GM12878 (cell line): Measurements from ENCODE around the gene PRSS35. TPM values are rescaled to one million over a fixed set of nuclear protein-coding genes. Genes with fewer than 3 reads are reported as not detected.
"Not testable (repeated sequence)": the region's sequence is repeated elsewhere in the genome, so short reads cannot be mapped to it uniquely, and the experiment has no call there.

Experiments
- ATAC-seq: fragments of 200-7000 bp; cut with Tn5 transposase; 3 replicates; pipeline ENCODE4 v1.9.1; 2020; ENCODE audit warnings: mild to moderate bottlenecking, moderate library complexity
- BruUV-seq: library from RNA; stranded (reverse); fragments of 400-500 nt; replicated peaks from 2 replicates; lab custom pipeline; 2021; lab: Mats Ljungman, UMichigan
- CTCF ChIA-PET: fragments of 300-600 bp; sonication (Branson Sonifier 250); formaldehyde crosslinking; extraction: SDS; loops from one replicate; lab custom pipeline; 2021; ENCODE audit warnings: inconsistent platforms; lab: Yijun Ruan, JAX
- POLR2A ChIA-PET: fragments of 350-600 bp; formaldehyde crosslinking; extraction: SDS; loops from one replicate; lab custom pipeline; 2021; ENCODE audit warnings: inconsistent platforms; lab: Charles Lee
- RAD21 ChIA-PET: fragments of 300-600 bp; sonication (Branson Sonifier 250); formaldehyde crosslinking; loops from one replicate; lab custom pipeline; 2023; ENCODE audit warnings: antibody characterized with exemption; ENCODE audit not compliant: unreplicated experiment; lab: Charles Lee
- SMC1A ChIA-PET: fragments of 300-600 bp; sonication (Branson Sonifier 250); formaldehyde crosslinking; loops from one replicate; lab custom pipeline; 2023; ENCODE audit not compliant: unreplicated experiment, uncharacterized antibody; lab: Charles Lee
- DNase-seq: peaks from one replicate; pipeline ENCODE4 v3.0.0-alpha.2; 2011; ENCODE audit warnings: low read depth, low spot score
- FAIRE-seq: peaks from 3 replicates; lab custom pipeline; 2011; peaks lifted over from hg19 to GRCh38; lab: Jason Lieb, UNC
- H2AFZ ChIP-seq: 2 replicates; pipeline ENCODE4 v1.6.0; 2011; ENCODE audit warnings: low read depth, low read length, control low read depth; ENCODE audit not compliant: control insufficient read depth
- H3K27ac ChIP-seq: 2 replicates; pipeline ENCODE4 v1.5.1; 2011; ENCODE audit warnings: control low read depth; ENCODE audit not compliant: control insufficient read depth, insufficient read depth
- H3K27me3 ChIP-seq, 2 experiments: replicated peaks in 1 of 2; 2 replicates each; pipeline versions ENCODE4 v1.6.0 to v1.6.1; 2011; ENCODE audit warnings: low read length in 1 of 2; ENCODE audit not compliant: control insufficient read depth in 2 of 2, insufficient read depth in 2 of 2
- H3K36me3 ChIP-seq, 2 experiments: 2 replicates each; pipeline ENCODE4 v1.5.1; 2011; ENCODE audit warnings: low read length in 1 of 2; ENCODE audit not compliant: control insufficient read depth in 2 of 2, insufficient read depth in 2 of 2
- H3K4me1 ChIP-seq: 2 replicates; pipeline ENCODE4 v1.6.1; 2011; ENCODE audit warnings: mild to moderate bottlenecking, low read length, moderate library complexity, mixed read lengths; ENCODE audit not compliant: control insufficient read depth, insufficient read depth
- H3K4me2 ChIP-seq: 2 replicates; pipeline ENCODE4 v1.6.0; 2011; ENCODE audit warnings: control low read depth; ENCODE audit not compliant: control insufficient read depth, insufficient read depth
- H3K4me3 ChIP-seq: fragments of 200-600 bp; sonication (generic); 2 replicates; pipeline ENCODE4 v1.5.1; 2016
- H3K79me2 ChIP-seq: 2 replicates; pipeline ENCODE4 v1.6.0; 2011; ENCODE audit warnings: low read length; ENCODE audit not compliant: control insufficient read depth, insufficient read depth
- H3K9ac ChIP-seq: 2 replicates; pipeline ENCODE4 v1.8.0; 2011; ENCODE audit warnings: low read length, control low read depth, mixed read lengths; ENCODE audit not compliant: control insufficient read depth, insufficient read depth
- H3K9me3 ChIP-seq: replicated peaks from 3 replicates; pipeline ENCODE4 v1.5.1; 2011; ENCODE audit warnings: mild to moderate bottlenecking, low read length; ENCODE audit not compliant: control insufficient read depth, insufficient read depth
- H4K20me1 ChIP-seq: 2 replicates; pipeline ENCODE4 v1.6.0; 2011; ENCODE audit not compliant: control insufficient read depth, insufficient read depth
- ATF7 ChIP-seq: fragments of 450-650 bp; IDR thresholded peaks from 2 replicates; pipeline ENCODE4 v1.6.1; 2016; ENCODE audit warnings: low read depth, mild to moderate bottlenecking
- CBX3 ChIP-seq: fragments of 200-600 bp; sonication (generic); IDR thresholded peaks from 2 replicates; pipeline ENCODE4 v1.6.1; 2016; ENCODE audit warnings: low read depth, borderline replicate concordance
- CBX5 ChIP-seq: sonication (generic); IDR thresholded peaks from 2 replicates; pipeline ENCODE4 v1.6.1; 2016; ENCODE audit warnings: low read depth, moderate library complexity, mild to moderate bottlenecking, inconsistent platforms
- FOS ChIP-seq: IDR thresholded peaks from 3 replicates; pipeline ENCODE4 v1.6.1; 2011; ENCODE audit warnings: borderline replicate concordance; ENCODE audit not compliant: insufficient read length; ENCODE audit errors: extremely low read depth
- SIN3A ChIP-seq: IDR thresholded peaks from 2 replicates; pipeline ENCODE4 v1.6.1; 2012; ENCODE audit warnings: low read depth, low read length, improper control_type of control experiment
- ZBTB33 ChIP-seq: fragments of 450-650 bp; IDR thresholded peaks from 2 replicates; pipeline ENCODE4 v1.6.1; 2017; ENCODE audit warnings: mild to moderate bottlenecking
- ZNF622 ChIP-seq: fragments of 450-650 bp; IDR thresholded peaks from 2 replicates; pipeline ENCODE4 v1.6.1; 2017; ENCODE audit warnings: mild to moderate bottlenecking, inconsistent platforms
- ZZZ3 ChIP-seq: IDR thresholded peaks from 2 replicates; pipeline ENCODE4 v1.6.1; 2011; ENCODE audit warnings: low read depth; ENCODE audit not compliant: control insufficient read depth, insufficient read length
- WGBS: methylation state at CpG from one replicate; pipeline ENCODE4 v1.1.6; 2016; ENCODE audit warnings: low lambda C conversion rate; ENCODE audit not compliant: insufficient replicate concordance, insufficient coverage; ENCODE audit errors: missing lambda C conversion rate; 5-methylcytosine and 5-hydroxymethylcytosine counted together
- in situ Hi-C: fragments of 300-500 bp; cut with MboI; formaldehyde crosslinking; loops from 9 replicates; pipeline ENCODE4 v1.14.3; 2018; ENCODE audit warnings: mixed read lengths
- intact Hi-C: fragments of 100-400 bp; cut with micrococcal nuclease; formaldehyde crosslinking; loops from one replicate; pipeline ENCODE4 v1.14.2; 2022; ENCODE audit not compliant: unreplicated experiment
- polyA plus RNA-seq, 11 experiments: library from polyadenylated mRNA; depleted of rRNA in 4 of 11; unstranded in 6 of 11; stranded (reverse) in 5 of 11; fragments of >200 nt; fragmentation: Nextera tagmentation in 4 of 11; fragmentation: Illumina TruSeq in 1 of 11; extraction: Ambion mirVana in 4 of 11; extraction: Trizol in 1 of 11; gene quantifications; 1 replicate in 1 of 11; 2 replicates in 10 of 11; pipeline versions ENCODE4 v1.2.1 to v1.2.3, GENCODE V29; 2011 to 2016; ENCODE audit warnings: inconsistent platforms in 2 of 11, missing spikeins in 2 of 11, low read depth in 1 of 11
- total RNA-seq, 4 experiments: library from RNA; depleted of rRNA in 3 of 4; stranded (reverse); fragments of >200 nt in 3 of 4; fragmentation: Illumina TruSeq in 1 of 4; extraction: Trizol in 1 of 4; gene quantifications; 2 replicates each; pipeline versions ENCODE4 v1.2.1 to v1.2.3, GENCODE V29; 2013 to 2021
- TF ChIP-seq, protein P1 (sequence below): IDR thresholded peaks from 2 replicates; pipeline ENCODE4 v1.6.1; 2012; ENCODE audit warnings: low read depth, low read length, improper control_type of control experiment

The PRSS35 gene
- total and polyA plus RNA-seq, 10 of the 15 experiments (the other 5 are each of a cell fraction or from before 2014, with no cell fraction given): not detected

DNA sequence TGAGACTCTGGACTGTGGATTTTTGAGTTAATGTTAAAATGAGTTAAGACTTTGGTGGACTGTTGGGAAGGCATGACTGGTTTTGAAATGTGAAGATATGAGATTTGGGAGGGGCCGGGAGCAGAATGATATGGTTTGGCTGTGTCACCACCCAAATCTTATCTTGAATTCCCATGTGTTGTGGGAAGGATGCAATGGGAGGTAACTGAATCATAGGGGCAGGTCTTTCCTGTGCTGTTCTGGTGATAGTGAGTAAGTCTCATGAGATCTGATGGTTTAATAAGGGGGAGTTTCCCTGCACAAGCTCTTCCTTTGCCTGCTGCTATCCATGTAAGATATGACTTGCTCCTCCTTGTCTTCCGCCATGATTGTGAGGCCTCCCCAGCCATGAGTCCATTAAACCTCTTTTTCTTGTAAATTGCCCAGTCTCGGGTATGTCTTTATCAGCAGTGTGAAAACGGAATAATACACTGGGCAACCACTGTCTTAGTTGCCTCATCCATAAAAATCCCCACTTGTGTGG, 59.4 kb downstream of the PRSS35 start:
- H3K27ac ChIP-seq, FAIRE-seq, H3K4me2 ChIP-seq, intact Hi-C loops, POLR2A ChIA-PET, CTCF ChIA-PET, DNase-seq, H3K4me3 ChIP-seq, H3K4me1 ChIP-seq, H3K79me2 ChIP-seq, in situ Hi-C loops, RAD21 ChIA-PET, SMC1A ChIA-PET, H3K36me3 ChIP-seq, H3K9ac ChIP-seq, H4K20me1 ChIP-seq, H2AFZ ChIP-seq, H3K27me3 ChIP-seq, ATAC-seq, H3K9me3 ChIP-seq, BruUV-seq: not testable (repeated sequence)
- 16% methylated on average over 4 of the region's 4 CpGs for WGBS

DNA sequence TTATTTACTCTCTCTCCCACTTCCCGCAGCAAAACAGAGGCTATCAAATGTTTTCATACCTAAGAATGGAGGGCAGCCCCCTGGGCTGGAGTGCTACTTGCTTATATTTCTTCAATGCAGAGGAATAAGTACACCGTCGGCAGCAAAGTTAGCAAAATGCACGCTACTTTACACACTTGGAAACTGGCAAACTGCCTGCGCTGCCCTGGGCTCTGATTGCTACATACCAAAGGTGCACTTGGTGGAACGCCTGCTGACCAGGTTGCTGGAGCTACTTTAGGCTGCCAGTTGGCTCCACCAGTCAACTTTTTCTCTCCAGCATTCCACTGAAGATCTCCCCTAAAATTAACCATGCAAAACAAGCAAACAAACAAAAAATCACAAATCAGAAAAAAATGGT, 62.4 kb downstream of the PRSS35 start:
- H2AFZ ChIP-seq: no peak overlapping the region
- DNase-seq: no peak
- no peaks in the 10 kb centered on the region for H3K9me3 ChIP-seq
- H3K36me3 ChIP-seq: no peaks in the 10 kb centered on the region
- intact Hi-C loops (no loop called here), in situ Hi-C loops (no loop called here)
- H3K4me2 ChIP-seq: no peak overlapping the region
- no peak overlapping the region for H3K27ac ChIP-seq
- ChIA-PET SMC1A (interaction anchor here (0.9 kb wide), 1 partner anchor 16 kb away, joined by 3 read pairs; no protein-coding TSS in a partner anchor), POLR2A (no interaction called here), CTCF (no interaction called here), RAD21 (no interaction called here)
- no peaks in the 10 kb centered on the region for H3K79me2 ChIP-seq
- H3K4me1 ChIP-seq: no peaks in the 10 kb centered on the region
- no peak for ATAC-seq
- H3K27me3 ChIP-seq: no peaks in the 10 kb centered on the region
- no peak overlapping the region for H3K4me3 ChIP-seq
- no peak for FAIRE-seq
- 41% methylated on average over 6 of the region's 6 CpGs for WGBS
- no peaks in the 10 kb centered on the region for H4K20me1 ChIP-seq
- no peak overlapping the region for H3K9ac ChIP-seq
- TF ChIP-seq, protein P1, sequence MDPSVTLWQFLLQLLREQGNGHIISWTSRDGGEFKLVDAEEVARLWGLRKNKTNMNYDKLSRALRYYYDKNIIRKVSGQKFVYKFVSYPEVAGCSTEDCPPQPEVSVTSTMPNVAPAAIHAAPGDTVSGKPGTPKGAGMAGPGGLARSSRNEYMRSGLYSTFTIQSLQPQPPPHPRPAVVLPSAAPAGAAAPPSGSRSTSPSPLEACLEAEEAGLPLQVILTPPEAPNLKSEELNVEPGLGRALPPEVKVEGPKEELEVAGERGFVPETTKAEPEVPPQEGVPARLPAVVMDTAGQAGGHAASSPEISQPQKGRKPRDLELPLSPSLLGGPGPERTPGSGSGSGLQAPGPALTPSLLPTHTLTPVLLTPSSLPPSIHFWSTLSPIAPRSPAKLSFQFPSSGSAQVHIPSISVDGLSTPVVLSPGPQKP: no peak
- TF ChIP-seq ATF7: no peak
- no peak for TF ChIP-seq SIN3A
- no peak for TF ChIP-seq FOS
- no peak for TF ChIP-seq ZZZ3
- no peak for TF ChIP-seq CBX5
- TF ChIP-seq ZBTB33: no peak
- TF ChIP-seq CBX3: no peak
- no peak for TF ChIP-seq ZNF622
- no TSS peak for BruUV-seq
